Transverse colon (tissue), 4 donors: ENCODE data around the gene RERE. TPM values are rescaled to one million over a fixed set of nuclear protein-coding genes. Genes with fewer than 3 reads are reported as not detected.
A peak's percentile ranks its signal among the peaks of the same experiment; 100 is the strongest.

ENCODE experiments used
- DNase-seq: peaks from one replicate; pipeline ENCODE4 v3.0.0-alpha.2; 2019
- H3K27ac ChIP-seq, 4 donors: fragments of 200-600 bp; sonication (generic); 2 replicates each; pipeline ENCODE4 v1.5.1; 2016 to 2018; ENCODE audit warnings: inconsistent platforms in 4 of 4
- H3K27me3 ChIP-seq: fragments of 200-600 bp; sonication (generic); 2 replicates; pipeline ENCODE4 v1.5.1; 2017; ENCODE audit warnings: inconsistent platforms
- H3K36me3 ChIP-seq, 4 donors: fragments of 200-600 bp; sonication (generic); 2 replicates each; pipeline ENCODE4 v1.5.1; 2017 to 2019; ENCODE audit warnings: inconsistent platforms in 4 of 4
- H3K4me1 ChIP-seq, 4 donors: fragments of 200-600 bp; sonication (generic); 2 replicates each; pipeline ENCODE4 v1.5.1; 2017 to 2020; ENCODE audit warnings: inconsistent platforms in 4 of 4
- H3K4me3 ChIP-seq, 4 donors: fragments of 200-600 bp; sonication (generic); 1 replicate in 1 of 4; 2 replicates in 3 of 4; pipeline versions ENCODE4 v1.5.1 to v1.6.1; 2017 to 2019; ENCODE audit warnings: inconsistent platforms in 4 of 4
- H3K9me3 ChIP-seq, 2 donors: fragments of 200-600 bp; sonication (generic); 2 replicates each; pipeline ENCODE4 v1.5.1; 2017 to 2019; ENCODE audit warnings: inconsistent platforms in 2 of 2
- EP300 ChIP-seq: sonication (generic); formaldehyde crosslinking; IDR thresholded peaks from one replicate; pipeline ENCODE4 v1.6.1; 2017; ENCODE audit warnings: antibody characterized with exemption, low read depth
- POLR2A ChIP-seq: fragments of 450-650 bp; IDR thresholded peaks from one replicate; pipeline ENCODE4 v1.6.1; 2016; ENCODE audit warnings: antibody characterized with exemption, mild to moderate bottlenecking, moderate library complexity
- POLR2AphosphoS5 ChIP-seq, 3 donors: sonication (generic); formaldehyde crosslinking; IDR thresholded peaks; one replicate each; pipeline ENCODE4 v1.6.1; 2016; ENCODE audit warnings: antibody characterized with exemption in 3 of 3
- WGBS, 2 donors: methylation state at CpG; one replicate each; pipeline ENCODE4 v1.1.5; 2018; ENCODE audit warnings: low coverage in 1 of 2; 5-methylcytosine and 5-hydroxymethylcytosine counted together
- in situ Hi-C, 4 donors: fragments of 200-750 bp; cut with MboI; loops; one replicate each; pipeline versions ENCODE4 v1.15.0 to v1.15.1; 2017; ENCODE audit warnings: low sequenced_read_pairs in 3 of 4, low pct_ligation_motif_present in 1 of 4, low pct_unique_long_range_greater_than_20kb in 1 of 4
- intact Hi-C: fragments of 100-400 bp; cut with DNase I; formaldehyde crosslinking; loops from one replicate; pipeline ENCODE4 v1.15.1; 2023; ENCODE audit warnings: low total_unique reads
- total RNA-seq, 4 donors: library from RNA; depleted of rRNA; stranded (reverse); fragments of >200 nt; gene quantifications; one replicate each; pipeline ENCODE4 v1.1.0, GENCODE V29; 2016
- TF ChIP-seq, protein P1 (sequence below), 5 experiments: fragments of 200-600 bp in 3 of 5; fragments of 450-650 bp in 2 of 5; sonication (generic) in 3 of 5; IDR thresholded peaks; 1 replicate in 2 of 5; 2 replicates in 3 of 5; pipeline ENCODE4 v1.5.1; 2016 to 2017; ENCODE audit warnings: antibody characterized with exemption in 5 of 5, inconsistent platforms in 3 of 5, mild to moderate bottlenecking in 2 of 5, moderate library complexity in 1 of 5

RERE gene
- total RNA-seq, 4 donors from 2014 or later: 80.3 to 657 (median 105) TPM

DNA sequence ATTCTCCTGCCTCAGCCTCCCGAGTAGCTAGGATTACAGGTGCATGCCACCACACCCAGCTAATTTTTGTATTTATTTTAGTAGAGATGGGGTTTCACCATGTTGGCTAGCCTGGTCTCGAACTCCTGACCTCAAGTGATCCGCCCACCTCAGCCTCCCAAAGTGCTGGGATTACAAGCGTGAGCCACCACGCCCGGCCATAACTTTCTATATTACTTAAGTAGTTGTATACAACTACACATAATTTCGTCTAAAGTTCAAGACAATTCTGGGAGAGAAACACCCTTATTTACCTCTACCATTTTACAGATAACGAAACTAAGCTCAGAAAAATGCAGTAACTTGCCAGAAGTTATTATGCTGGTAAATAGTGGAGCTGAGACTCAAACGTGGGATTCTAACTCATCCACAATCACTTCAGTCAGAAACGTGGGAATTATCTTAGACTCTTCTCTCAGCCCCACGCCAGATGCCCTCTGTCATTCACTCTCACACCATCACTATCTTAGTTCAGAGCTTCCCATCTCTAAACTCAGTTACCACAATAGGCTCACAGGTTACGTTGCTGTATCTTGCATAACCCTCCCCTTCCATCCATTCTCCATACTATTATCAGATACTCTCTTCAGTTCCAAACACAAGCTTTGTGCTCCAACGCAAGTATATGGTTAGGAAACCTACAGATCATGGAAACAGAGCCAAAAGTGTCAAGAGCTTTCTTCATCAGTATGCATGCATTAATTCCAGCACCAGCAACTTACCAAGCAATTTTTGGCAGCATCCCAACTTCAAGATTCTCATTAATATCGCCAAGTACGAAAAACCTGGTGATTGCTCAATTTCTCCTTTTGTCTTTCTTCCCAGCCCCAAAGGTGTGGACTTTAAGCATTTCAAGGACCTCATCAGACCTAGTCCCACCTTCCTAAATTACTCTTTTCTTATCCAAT is 69.3 kb downstream of the RERE start:
- Histone ChIP-seq H3K27me3 (no peaks in the 10 kb centered on the region), H3K9me3 (no peaks in the 10 kb centered on the region), H3K4me1 (peaks cover 0 to 5% (median 0%) of the 10 kb centered on the region in 4 donors), H3K27ac (peak overlapping the region; percentile 1 to 45 (median 24)), H3K36me3 (no peaks in the 10 kb centered on the region), H3K4me3 (no peak overlapping the region)
- intact Hi-C loops: no loop called here
- 63 to 66% methylated on average over 12 to 15 of the region's 15 CpGs for WGBS, 2 donors
- no peak for TF ChIP-seq EP300
- TF ChIP-seq POLR2A: no peak
- TF ChIP-seq, protein P1, sequence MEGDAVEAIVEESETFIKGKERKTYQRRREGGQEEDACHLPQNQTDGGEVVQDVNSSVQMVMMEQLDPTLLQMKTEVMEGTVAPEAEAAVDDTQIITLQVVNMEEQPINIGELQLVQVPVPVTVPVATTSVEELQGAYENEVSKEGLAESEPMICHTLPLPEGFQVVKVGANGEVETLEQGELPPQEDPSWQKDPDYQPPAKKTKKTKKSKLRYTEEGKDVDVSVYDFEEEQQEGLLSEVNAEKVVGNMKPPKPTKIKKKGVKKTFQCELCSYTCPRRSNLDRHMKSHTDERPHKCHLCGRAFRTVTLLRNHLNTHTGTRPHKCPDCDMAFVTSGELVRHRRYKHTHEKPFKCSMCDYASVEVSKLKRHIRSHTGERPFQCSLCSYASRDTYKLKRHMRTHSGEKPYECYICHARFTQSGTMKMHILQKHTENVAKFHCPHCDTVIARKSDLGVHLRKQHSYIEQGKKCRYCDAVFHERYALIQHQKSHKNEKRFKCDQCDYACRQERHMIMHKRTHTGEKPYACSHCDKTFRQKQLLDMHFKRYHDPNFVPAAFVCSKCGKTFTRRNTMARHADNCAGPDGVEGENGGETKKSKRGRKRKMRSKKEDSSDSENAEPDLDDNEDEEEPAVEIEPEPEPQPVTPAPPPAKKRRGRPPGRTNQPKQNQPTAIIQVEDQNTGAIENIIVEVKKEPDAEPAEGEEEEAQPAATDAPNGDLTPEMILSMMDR (IDR thresholded peaks at IDR 0.05): no peak
- TF ChIP-seq POLR2AphosphoS5 (IDR thresholded peaks at IDR 0.05): no peak
- in situ Hi-C loops: no loop called here
- peak; percentile 58 for DNase-seq

DNA sequence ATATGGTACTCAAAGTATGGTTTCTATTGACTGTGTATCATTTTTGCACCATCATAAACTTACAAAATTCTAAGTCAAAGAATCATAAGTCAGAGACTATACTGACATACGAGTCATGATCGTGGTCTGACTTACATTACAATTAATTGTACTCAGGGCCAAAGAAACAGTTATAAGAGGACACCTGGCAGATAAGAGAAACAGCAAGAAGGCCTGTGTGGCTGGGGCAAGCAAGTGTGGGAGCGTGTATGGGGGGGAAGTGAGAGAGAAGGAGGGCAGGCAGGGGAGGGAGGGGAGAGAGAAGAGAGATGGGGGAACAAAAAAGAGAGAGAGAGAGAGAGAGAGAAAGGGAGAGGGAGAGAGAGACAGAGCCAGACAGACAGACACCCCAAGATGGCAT is 70.9 kb downstream of the RERE start:
- Histone ChIP-seq H3K27ac (no peak overlapping the region), H3K4me1 (peaks cover 0 to 18% (median 8%) of the 10 kb centered on the region in 4 donors), H3K36me3 (no peaks in the 10 kb centered on the region), H3K27me3 (no peaks in the 10 kb centered on the region), H3K4me3 (no peak overlapping the region), H3K9me3 (no peaks in the 10 kb centered on the region)
- no peak for DNase-seq
- 81 to 89% methylated on average over 3 of the region's 3 CpGs for WGBS, 2 donors
- in situ Hi-C loops: no loop called here
- intact Hi-C loops: no loop called here
- TF ChIP-seq, protein P1 (IDR thresholded peaks at IDR 0.05): no peak
- TF ChIP-seq EP300 (no peak), POLR2A (no peak), POLR2AphosphoS5 (IDR thresholded peaks at IDR 0.05) (no peak)

DNA sequence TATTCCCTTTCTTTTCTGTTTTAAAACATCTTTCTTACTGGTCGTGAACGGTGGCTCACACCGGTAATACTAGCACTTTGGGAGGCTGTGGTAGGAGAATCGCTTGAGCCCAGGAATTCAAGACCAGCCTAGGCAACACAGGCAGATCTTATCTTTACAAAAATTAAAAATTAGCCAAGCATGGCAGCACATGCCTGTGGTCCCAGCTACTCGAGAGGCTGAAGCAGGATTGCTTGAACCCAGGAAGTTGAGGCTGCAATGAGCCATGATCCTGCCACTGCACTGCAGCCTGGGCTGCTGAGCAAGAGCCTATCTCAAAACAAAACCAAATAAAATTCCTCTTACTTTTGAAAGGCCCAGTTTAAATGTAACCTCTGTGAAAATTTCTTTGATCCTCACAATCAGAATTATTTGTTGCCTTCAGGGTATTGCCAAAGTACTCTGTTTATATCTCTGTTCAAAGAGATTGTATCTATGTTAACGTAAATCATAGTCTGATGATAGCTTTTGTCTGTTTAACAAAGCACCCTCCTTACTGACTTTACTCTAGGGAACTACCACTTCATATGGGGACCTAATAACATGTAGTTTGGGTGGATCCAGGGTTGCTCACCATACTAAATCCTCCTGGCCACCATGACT is 71.6 kb downstream of the RERE start:
- H3K9me3 ChIP-seq: no peaks in the 10 kb centered on the region
- 67 to 79% methylated on average over 1 to 6 of the region's 6 CpGs for WGBS, 2 donors
- in situ Hi-C loops: no loop called here

DNA sequence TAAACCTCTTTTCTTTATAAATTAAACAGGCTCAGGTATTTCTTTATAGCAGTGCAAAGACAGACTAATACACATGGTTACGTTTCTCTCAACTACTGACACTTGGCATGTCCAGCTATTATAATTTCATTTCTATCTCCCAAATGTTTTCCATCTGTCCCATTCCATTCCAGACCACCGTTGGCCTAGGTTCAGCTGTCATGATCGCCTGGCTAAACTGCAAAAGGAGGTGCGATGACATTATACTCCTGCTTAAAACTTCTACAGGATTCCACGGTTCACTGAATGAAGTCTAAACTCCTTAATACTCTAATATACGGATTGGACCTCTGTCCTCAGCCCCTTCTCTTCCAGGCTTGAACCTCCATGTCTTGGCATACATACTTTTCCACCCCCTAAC is 72.1 kb downstream of the RERE start:
- no peak for TF ChIP-seq EP300
- no peak for TF ChIP-seq POLR2A
- TF ChIP-seq, protein P1 (IDR thresholded peaks at IDR 0.05): no peak
- no peak for TF ChIP-seq POLR2AphosphoS5 (IDR thresholded peaks at IDR 0.05)
- no peaks in the 10 kb centered on the region for H3K9me3 ChIP-seq
- DNase-seq: no peak
- peaks cover 0 to 23% (median 9%) of the 10 kb centered on the region in 4 donors for H3K4me1 ChIP-seq
- H3K4me3 ChIP-seq: no peak overlapping the region
- intact Hi-C loops: no loop called here
- H3K27me3 ChIP-seq: no peaks in the 10 kb centered on the region
- no peak overlapping the region for H3K27ac ChIP-seq
- H3K36me3 ChIP-seq: no peaks in the 10 kb centered on the region
- in situ Hi-C loops: no loop called here
- 88 to 89% methylated on average over 6 of the region's 6 CpGs for WGBS, 2 donors

More for the DNA sequence above, 71.6 kb downstream of the RERE start:
- no peak overlapping the region for H3K4me3 ChIP-seq
- no peak overlapping the region for H3K27ac ChIP-seq
- intact Hi-C loops: no loop called here
- TF ChIP-seq POLR2A (no peak), POLR2AphosphoS5 (IDR thresholded peaks at IDR 0.05) (no peak), EP300 (no peak)
- TF ChIP-seq, protein P1 (IDR thresholded peaks at IDR 0.05): no peak
- H3K27me3 ChIP-seq: no peaks in the 10 kb centered on the region
- no peak for DNase-seq
- H3K36me3 ChIP-seq: no peaks in the 10 kb centered on the region
- peaks cover 0 to 23% (median 9%) of the 10 kb centered on the region in 4 donors for H3K4me1 ChIP-seq
